IMR-90 (cell line): Measurements from ENCODE around the gene DMAC2. TPM values are rescaled to one million over a fixed set of nuclear protein-coding genes. Genes with fewer than 3 reads are reported as not detected.

Experiments
- ATAC-seq: fragments of 200-7000 bp; cut with Tn5 transposase; 2 replicates; pipeline ENCODE4 v1.9.1; 2020; ENCODE audit warnings: low read depth, mild to moderate bottlenecking, moderate library complexity
- BruUV-seq: library from RNA; stranded (reverse); fragments of 400-500 nt; replicated peaks from 2 replicates; lab custom pipeline; 2021; lab: Mats Ljungman, UMichigan
- CTCF ChIA-PET: fragments of 300-600 bp; formaldehyde crosslinking; extraction: SDS; loops from one replicate; lab custom pipeline; 2021; ENCODE audit warnings: antibody characterized with exemption; lab: Yijun Ruan, JAX
- POLR2A ChIA-PET: fragments of 300-600 bp; sonication (Branson Sonifier 250); formaldehyde crosslinking; loops from one replicate; lab custom pipeline; 2022; ENCODE audit warnings: antibody characterized with exemption; ENCODE audit not compliant: unreplicated experiment; lab: Charles Lee
- DNase-seq: peaks from one replicate; pipeline ENCODE4 v3.0.0; 2013
- H2AFZ ChIP-seq: replicated peaks from 2 replicates; pipeline ENCODE3; 2013; ENCODE audit warnings: low read length, mild to moderate bottlenecking; ENCODE audit not compliant: poor library complexity
- H2AK5ac ChIP-seq: 2 replicates; pipeline ENCODE4 v1.6.1; 2013; ENCODE audit warnings: low read depth, low read length, inconsistent platforms
- H2AK9ac ChIP-seq: replicated peaks from 2 replicates; pipeline ENCODE3; 2013; ENCODE audit warnings: mild to moderate bottlenecking, low read depth, low read length, moderate library complexity; ENCODE audit not compliant: poor library complexity
- H2BK120ac ChIP-seq: 2 replicates; pipeline ENCODE4 v1.6.1; 2013; ENCODE audit warnings: low read depth, low read length, inconsistent platforms
- H2BK15ac ChIP-seq: 3 replicates; pipeline ENCODE4 v1.6.1; 2013; ENCODE audit warnings: low read depth, low read length, inconsistent platforms
- H2BK20ac ChIP-seq: 2 replicates; pipeline ENCODE4 v1.6.1; 2013; ENCODE audit warnings: low read depth, mild to moderate bottlenecking, inconsistent platforms, low read length, moderate library complexity
- H2BK5ac ChIP-seq: 2 replicates; pipeline ENCODE4 v1.6.1; 2013; ENCODE audit warnings: mild to moderate bottlenecking, low read depth, low read length, inconsistent platforms; ENCODE audit not compliant: poor library complexity, severe bottlenecking
- H3K14ac ChIP-seq: replicated peaks from 2 replicates; pipeline ENCODE4 v1.6.1; 2013; ENCODE audit warnings: low read depth, low read length, inconsistent platforms
- H3K18ac ChIP-seq: 2 replicates; pipeline ENCODE4 v1.6.1; 2013; ENCODE audit warnings: low read depth, low read length, control low read depth
- H3K23ac ChIP-seq: 2 replicates; pipeline ENCODE4 v1.6.1; 2013; ENCODE audit warnings: low read depth, low read length, inconsistent platforms
- H3K27ac ChIP-seq: 2 replicates; pipeline ENCODE4 v1.5.1; 2013; ENCODE audit warnings: mild to moderate bottlenecking, control low read depth, low read length; ENCODE audit not compliant: insufficient read depth
- H3K27me3 ChIP-seq: 2 replicates; pipeline ENCODE4 v1.6.1; 2013; ENCODE audit warnings: low read length; ENCODE audit not compliant: control insufficient read depth, insufficient read depth
- H3K36me3 ChIP-seq: 2 replicates; pipeline ENCODE4 v1.6.1; 2013; ENCODE audit warnings: low read length, mixed read lengths; ENCODE audit not compliant: control insufficient read depth, insufficient read depth
- H3K4ac ChIP-seq: 2 replicates; pipeline ENCODE4 v1.6.1; 2013; ENCODE audit warnings: low read depth, low read length, inconsistent platforms
- H3K4me1 ChIP-seq: 2 replicates; pipeline ENCODE4 v1.6.1; 2013; ENCODE audit warnings: low read length, mixed read lengths; ENCODE audit not compliant: control insufficient read depth, insufficient read depth
- H3K4me2 ChIP-seq: 2 replicates; pipeline ENCODE4 v1.6.1; 2013; ENCODE audit warnings: low read depth, mild to moderate bottlenecking, control low read depth, low read length, moderate library complexity
- H3K4me3 ChIP-seq: 2 replicates; pipeline ENCODE4 v1.5.1; 2013; ENCODE audit warnings: low read depth, mild to moderate bottlenecking, control low read depth, low read length, moderate library complexity; ENCODE audit not compliant: insufficient read depth
- H3K56ac ChIP-seq: 2 replicates; pipeline ENCODE4 v1.6.1; 2013; ENCODE audit warnings: low read length, inconsistent platforms; ENCODE audit not compliant: insufficient read depth; ENCODE audit errors: extremely low read depth
- H3K79me1 ChIP-seq, 2 experiments: 2 replicates each; pipeline ENCODE4 v1.6.1; 2013; ENCODE audit warnings: low read length in 2 of 2, inconsistent platforms in 1 of 2, low read depth in 1 of 2
- H3K9ac ChIP-seq: 2 replicates; pipeline ENCODE4 v1.6.1; 2013; ENCODE audit warnings: low read depth, low read length, control low read depth
- H3K9me1 ChIP-seq: 2 replicates; pipeline ENCODE4 v1.6.1; 2013; ENCODE audit warnings: low read length, inconsistent platforms; ENCODE audit not compliant: insufficient read depth
- H3K9me3 ChIP-seq: 2 replicates; pipeline ENCODE4 v1.6.1; 2013; ENCODE audit warnings: low read length; ENCODE audit not compliant: control insufficient read depth, insufficient read depth
- H4K20me1 ChIP-seq: 2 replicates; pipeline ENCODE4 v1.6.1; 2013; ENCODE audit warnings: low read length, inconsistent platforms; ENCODE audit not compliant: insufficient read depth
- H4K5ac ChIP-seq: 2 replicates; pipeline ENCODE4 v1.6.1; 2013; ENCODE audit warnings: mild to moderate bottlenecking, low read depth, low read length, control low read depth
- H4K8ac ChIP-seq, 2 experiments: 2 replicates each; pipeline ENCODE4 v1.6.1; 2013; ENCODE audit warnings: low read depth in 2 of 2, low read length in 2 of 2, control low read depth in 1 of 2, inconsistent platforms in 1 of 2
- H4K91ac ChIP-seq: 2 replicates; pipeline ENCODE4 v1.6.1; 2013; ENCODE audit warnings: low read depth, low read length, inconsistent platforms; ENCODE audit not compliant: insufficient read depth
- BHLHE40 ChIP-seq: fragments of 150-350 bp; IDR thresholded peaks from 2 replicates; pipeline ENCODE4 v1.6.1; 2016; ENCODE audit warnings: mild to moderate bottlenecking, low read depth, low read length
- CEBPB ChIP-seq: IDR thresholded peaks from 2 replicates; pipeline ENCODE4 v1.6.1; 2012; ENCODE audit warnings: low read depth, low read length, improper control_type of control experiment
- CHD1 ChIP-seq: IDR thresholded peaks from 2 replicates; pipeline ENCODE4 v1.6.1; 2012; ENCODE audit warnings: low read depth, low read length, improper control_type of control experiment
- CTCF ChIP-seq: conservative IDR thresholded peaks from 2 replicates; pipeline ENCODE4 v1.5.1; 2012; ENCODE audit warnings: mild to moderate bottlenecking, low read depth, low read length, improper control_type of control experiment
- ELK1 ChIP-seq: fragments of 150-350 bp; IDR thresholded peaks from 2 replicates; pipeline ENCODE4 v1.6.1; 2016; ENCODE audit warnings: low read depth, mild to moderate bottlenecking, low read length, moderate library complexity, borderline replicate concordance
- FOS ChIP-seq: fragments of 150-350 bp; IDR thresholded peaks from 2 replicates; pipeline ENCODE4 v1.6.1; 2016; ENCODE audit warnings: low read depth, low read length
- MAFK ChIP-seq: IDR thresholded peaks from 2 replicates; pipeline ENCODE4 v1.6.1; 2012; ENCODE audit warnings: low read depth, low read length, improper control_type of control experiment
- MAZ ChIP-seq: IDR thresholded peaks from 2 replicates; pipeline ENCODE4 v1.6.1; 2012; ENCODE audit warnings: low read depth, mild to moderate bottlenecking, low read length, improper control_type of control experiment, moderate library complexity, borderline replicate concordance
- MXI1 ChIP-seq: IDR thresholded peaks from 2 replicates; pipeline ENCODE4 v1.6.1; 2012; ENCODE audit warnings: low read depth, mild to moderate bottlenecking, low read length, moderate library complexity, borderline replicate concordance
- NFE2L2 ChIP-seq: fragments of 150-350 bp; IDR thresholded peaks from 2 replicates; pipeline ENCODE4 v1.6.1; 2016; ENCODE audit warnings: low read depth, mild to moderate bottlenecking, low read length
- POLR2A ChIP-seq: IDR thresholded peaks from 2 replicates; pipeline ENCODE4 v1.6.1; 2012; ENCODE audit warnings: mild to moderate bottlenecking, low read depth, low read length
- RAD21 ChIP-seq: IDR thresholded peaks from 2 replicates; pipeline ENCODE4 v1.6.1; 2012; ENCODE audit warnings: low read length, improper control_type of control experiment
- RCOR1 ChIP-seq: IDR thresholded peaks from 2 replicates; pipeline ENCODE4 v1.6.1; 2012; ENCODE audit warnings: mild to moderate bottlenecking, low read length, improper control_type of control experiment; ENCODE audit not compliant: insufficient replicate concordance
- RFX5 ChIP-seq: IDR thresholded peaks from 2 replicates; pipeline ENCODE4 v1.8.0; 2012; ENCODE audit warnings: low read depth, mild to moderate bottlenecking, low read length, moderate library complexity
- SMC3 ChIP-seq: fragments of 150-350 bp; IDR thresholded peaks from 2 replicates; pipeline ENCODE4 v1.6.1; 2016; ENCODE audit warnings: low read depth, mild to moderate bottlenecking, antibody characterized with exemption, low read length, moderate library complexity
- WGBS, 2 experiments: methylation state at CpG; one replicate each; pipeline versions ENCODE4 v1.1.5 to v1.1.7; 2013; ENCODE audit warnings: missing lambda C conversion rate in 2 of 2; ENCODE audit not compliant: insufficient read length in 1 of 2; ENCODE audit errors: extremely low coverage in 2 of 2; 5-methylcytosine and 5-hydroxymethylcytosine counted together
- dilution Hi-C: fragments of 300-500 bp; cut with HindIII; formaldehyde crosslinking; loops from one replicate; pipeline ENCODE4 v1.14.3; 2018; ENCODE audit warnings: low sequenced_read_pairs; ENCODE audit not compliant: unreplicated experiment
- in situ Hi-C: fragments of 300-500 bp; cut with MboI; formaldehyde crosslinking; loops from 3 replicates; pipeline ENCODE4 v1.14.3; 2019; ENCODE audit warnings: low sequenced_read_pairs, inconsistent platforms, mixed read lengths
- intact Hi-C: fragments of 100-400 bp; cut with micrococcal nuclease; formaldehyde crosslinking; loops from 2 replicates; pipeline ENCODE4 v1.10.0; 2022
- polyA plus RNA-seq, 3 experiments: library from polyadenylated mRNA; depleted of rRNA; stranded (reverse); fragments of >200 nt; gene quantifications; 2 replicates each; pipeline ENCODE4 v1.2.3, GENCODE V29; 2012; ENCODE audit warnings: low replicate concordance in 1 of 3
- total RNA-seq: library from RNA; depleted of rRNA; stranded (reverse); fragments of >200 nt; gene quantifications from 2 replicates; pipeline ENCODE4 v1.2.3, GENCODE V29; 2012
- TF ChIP-seq, protein P1 (sequence below): fragments of 150-350 bp; IDR thresholded peaks from 2 replicates; pipeline ENCODE4 v1.6.1; 2017; ENCODE audit warnings: mild to moderate bottlenecking, antibody characterized with exemption, low read length, low read depth

DMAC2 gene
- total and polyA plus RNA-seq, 2 of the 4 experiments (the other 2 are of a cell fraction) = 52.5 to 72.2 TPM

DNA sequence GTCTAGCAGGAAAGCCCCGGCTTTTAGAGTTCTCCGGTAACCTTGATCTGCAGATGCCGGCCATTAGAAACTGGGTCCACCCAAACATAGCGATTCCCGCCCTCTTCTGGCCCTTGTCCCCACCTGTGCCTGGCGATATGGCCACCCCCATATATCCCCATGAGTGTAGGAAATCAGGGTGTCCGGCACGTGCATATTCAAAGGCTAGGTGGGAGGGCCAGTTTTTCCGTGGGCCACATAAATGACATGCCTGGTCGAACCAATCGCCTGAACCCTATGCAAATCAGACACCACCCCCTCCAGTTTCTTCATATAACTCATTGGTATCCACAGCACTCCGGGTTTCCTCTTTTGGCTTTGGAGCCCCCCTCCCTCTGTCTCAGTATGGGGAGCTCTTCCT, 40.6 kb upstream of the DMAC2 start:
- intact Hi-C loops (no loop called here), dilution Hi-C loops (no loop called here), in situ Hi-C loops (no loop called here)
- H3K27ac ChIP-seq = no peak overlapping the region
- no peaks in the 10 kb centered on the region for H3K79me1 ChIP-seq
- H2BK15ac ChIP-seq = no peak overlapping the region
- no peak overlapping the region for H2BK5ac ChIP-seq
- no peaks in the 10 kb centered on the region for H3K4me1 ChIP-seq
- H3K23ac ChIP-seq = no peak overlapping the region
- no peaks in the 10 kb centered on the region for H3K36me3 ChIP-seq
- H3K56ac ChIP-seq = no peak overlapping the region
- no peak overlapping the region for H3K14ac ChIP-seq
- H2AFZ ChIP-seq = no peak overlapping the region
- H3K27me3 ChIP-seq = peaks cover 6% of the 10 kb centered on the region
- ATAC-seq = no peak
- H2AK5ac ChIP-seq = no peak overlapping the region
- H4K91ac ChIP-seq = no peak overlapping the region
- H3K4me2 ChIP-seq = no peak overlapping the region
- H3K4me3 ChIP-seq = no peak overlapping the region
- no peak overlapping the region for H2BK20ac ChIP-seq
- H3K9ac ChIP-seq = no peak overlapping the region
- H3K18ac ChIP-seq = no peak overlapping the region
- no peak for TF ChIP-seq MXI1
- no peak for TF ChIP-seq CEBPB
- no peak for TF ChIP-seq NFE2L2
- no peak for TF ChIP-seq CHD1
- no peak for TF ChIP-seq RFX5
- TF ChIP-seq FOS = no peak
- TF ChIP-seq RCOR1 = no peak
- TF ChIP-seq MAFK = no peak
- no peak for TF ChIP-seq SMC3
- no peak for TF ChIP-seq ELK1
- TF ChIP-seq CTCF = no peak
- TF ChIP-seq RAD21 = no peak
- TF ChIP-seq, protein P1, sequence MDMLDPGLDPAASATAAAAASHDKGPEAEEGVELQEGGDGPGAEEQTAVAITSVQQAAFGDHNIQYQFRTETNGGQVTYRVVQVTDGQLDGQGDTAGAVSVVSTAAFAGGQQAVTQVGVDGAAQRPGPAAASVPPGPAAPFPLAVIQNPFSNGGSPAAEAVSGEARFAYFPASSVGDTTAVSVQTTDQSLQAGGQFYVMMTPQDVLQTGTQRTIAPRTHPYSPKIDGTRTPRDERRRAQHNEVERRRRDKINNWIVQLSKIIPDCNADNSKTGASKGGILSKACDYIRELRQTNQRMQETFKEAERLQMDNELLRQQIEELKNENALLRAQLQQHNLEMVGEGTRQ = no peak
- TF ChIP-seq BHLHE40 = no peak
- TF ChIP-seq POLR2A = no peak
- TF ChIP-seq MAZ = no peak
- no peak overlapping the region for H4K5ac ChIP-seq
- no peak overlapping the region for H4K8ac ChIP-seq
- DNase-seq = no peak
- H2AK9ac ChIP-seq = no peak overlapping the region
- no peak overlapping the region for H3K4ac ChIP-seq
- no TSS peak for BruUV-seq
- no peaks in the 10 kb centered on the region for H3K9me1 ChIP-seq
- H3K9me3 ChIP-seq = no peaks in the 10 kb centered on the region; the same call in 1 of the 2 replicates
- CTCF ChIA-PET = no interaction called here
- POLR2A ChIA-PET = no interaction called here
- no peak overlapping the region for H2BK120ac ChIP-seq
- no peaks in the 10 kb centered on the region for H4K20me1 ChIP-seq
- WGBS, 2 experiments = 80% methylated on average over 3 of the region's 12 CpGs; no CpG with 5 or more reads in 1 of the 2 experiments
